Smooth muscle cell of the umbilical artery (primary cell): ENCODE data around the gene CLEC4F. TPM values are rescaled to one million over a fixed set of nuclear protein-coding genes. Genes with fewer than 3 reads are reported as not detected.

Experiments used
- total RNA-seq: library from RNA; depleted of rRNA; stranded (reverse); fragments of >200 nt; gene quantifications from 2 replicates; pipeline ENCODE4 v1.2.3, GENCODE V29; 2014

CLEC4F gene, protein sequence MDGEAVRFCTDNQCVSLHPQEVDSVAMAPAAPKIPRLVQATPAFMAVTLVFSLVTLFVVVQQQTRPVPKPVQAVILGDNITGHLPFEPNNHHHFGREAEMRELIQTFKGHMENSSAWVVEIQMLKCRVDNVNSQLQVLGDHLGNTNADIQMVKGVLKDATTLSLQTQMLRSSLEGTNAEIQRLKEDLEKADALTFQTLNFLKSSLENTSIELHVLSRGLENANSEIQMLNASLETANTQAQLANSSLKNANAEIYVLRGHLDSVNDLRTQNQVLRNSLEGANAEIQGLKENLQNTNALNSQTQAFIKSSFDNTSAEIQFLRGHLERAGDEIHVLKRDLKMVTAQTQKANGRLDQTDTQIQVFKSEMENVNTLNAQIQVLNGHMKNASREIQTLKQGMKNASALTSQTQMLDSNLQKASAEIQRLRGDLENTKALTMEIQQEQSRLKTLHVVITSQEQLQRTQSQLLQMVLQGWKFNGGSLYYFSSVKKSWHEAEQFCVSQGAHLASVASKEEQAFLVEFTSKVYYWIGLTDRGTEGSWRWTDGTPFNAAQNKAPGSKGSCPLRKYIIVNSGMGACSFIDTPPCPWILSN
- not detected in 2 replicates for total RNA-seq

DNA sequence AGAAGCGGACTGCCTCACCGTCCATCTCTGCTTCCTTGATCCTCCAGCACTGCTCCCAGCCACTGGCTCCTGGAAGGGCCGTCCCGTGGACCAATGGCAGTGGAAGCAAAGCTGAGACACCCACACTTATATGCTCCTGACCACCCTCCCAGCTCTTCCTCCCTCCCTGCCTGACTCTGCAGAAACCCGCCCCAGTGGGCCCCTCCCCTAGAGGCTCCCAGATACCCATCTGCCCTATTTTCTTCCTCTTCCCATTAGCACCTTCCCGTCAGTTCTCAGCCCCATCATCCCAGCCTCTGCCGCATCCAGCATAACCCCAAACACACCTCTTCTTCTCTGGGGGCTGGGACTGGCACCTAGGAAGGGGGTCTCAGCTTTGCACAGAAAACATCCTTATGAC, at the start of gene CLEC4F:
CLEC4F (minus strand) TSS at position 101 of the 400 bp plus-strand sequence; CDS start at position 25, 76 bp downstream.

DNA sequence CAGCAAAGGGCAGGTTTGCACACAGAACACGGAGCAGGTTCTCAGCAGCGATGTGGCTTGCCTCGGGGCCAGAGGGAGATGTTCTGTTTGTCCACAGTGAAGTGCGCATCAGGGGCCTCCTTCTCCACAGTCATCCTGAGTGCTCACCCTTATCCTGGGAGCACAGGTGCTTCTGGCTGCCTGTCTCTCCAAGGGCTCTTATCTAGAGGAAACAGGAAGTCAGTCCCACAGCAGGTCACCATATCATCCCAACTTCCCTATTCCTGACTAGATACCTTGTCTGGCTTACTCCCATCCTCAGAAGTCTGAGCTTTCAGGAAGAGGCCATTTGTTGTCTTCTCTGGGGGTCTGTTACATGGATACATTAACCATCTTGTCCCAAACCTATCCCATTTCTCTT, 15.2 kb upstream of the CLEC4F start, which contains the start of gene CD207:
CD207 (minus strand) TSS at position 174 of the 400 bp plus-strand sequence; CDS start at position 134, 40 bp downstream.

DNA sequence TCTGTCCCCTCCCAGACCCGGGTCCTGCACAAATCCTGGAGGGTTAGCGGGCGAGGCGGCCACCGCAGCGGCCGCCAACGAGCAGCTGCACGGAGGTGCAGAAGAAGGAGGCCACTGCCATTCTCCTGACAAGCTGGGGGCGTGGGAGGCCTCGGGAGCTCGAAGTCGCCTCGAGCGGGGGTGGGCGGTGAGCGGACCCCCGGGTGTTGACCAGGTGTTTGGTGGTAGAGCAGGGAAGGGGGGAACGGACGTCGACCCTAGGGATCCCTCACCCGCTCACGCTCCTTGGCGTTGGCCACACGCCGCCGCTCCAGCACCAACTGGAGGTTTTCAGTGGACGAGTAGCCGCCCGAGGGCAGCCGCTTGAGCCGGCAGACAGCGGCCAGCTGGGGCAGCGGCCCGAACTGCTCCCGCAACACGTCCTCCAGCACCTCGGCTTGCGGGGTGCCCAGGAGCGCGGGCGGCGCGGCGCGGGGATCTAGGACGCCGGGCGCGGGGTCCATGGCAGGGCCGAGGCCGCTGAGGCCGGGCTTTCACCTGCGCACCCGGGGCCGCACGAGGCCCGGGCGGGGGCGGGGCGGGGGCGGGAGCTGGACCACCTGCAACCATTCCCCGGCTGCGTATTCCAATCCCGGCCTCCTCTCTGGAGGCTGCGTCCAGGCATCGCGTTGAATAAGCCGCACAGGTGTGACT, 30.1 kb downstream of the CLEC4F start, which contains the start of gene FIGLA:
FIGLA (minus strand) TSS at position 508 of the 693 bp plus-strand sequence; CDS start at position 503, 5 bp downstream.

DNA sequence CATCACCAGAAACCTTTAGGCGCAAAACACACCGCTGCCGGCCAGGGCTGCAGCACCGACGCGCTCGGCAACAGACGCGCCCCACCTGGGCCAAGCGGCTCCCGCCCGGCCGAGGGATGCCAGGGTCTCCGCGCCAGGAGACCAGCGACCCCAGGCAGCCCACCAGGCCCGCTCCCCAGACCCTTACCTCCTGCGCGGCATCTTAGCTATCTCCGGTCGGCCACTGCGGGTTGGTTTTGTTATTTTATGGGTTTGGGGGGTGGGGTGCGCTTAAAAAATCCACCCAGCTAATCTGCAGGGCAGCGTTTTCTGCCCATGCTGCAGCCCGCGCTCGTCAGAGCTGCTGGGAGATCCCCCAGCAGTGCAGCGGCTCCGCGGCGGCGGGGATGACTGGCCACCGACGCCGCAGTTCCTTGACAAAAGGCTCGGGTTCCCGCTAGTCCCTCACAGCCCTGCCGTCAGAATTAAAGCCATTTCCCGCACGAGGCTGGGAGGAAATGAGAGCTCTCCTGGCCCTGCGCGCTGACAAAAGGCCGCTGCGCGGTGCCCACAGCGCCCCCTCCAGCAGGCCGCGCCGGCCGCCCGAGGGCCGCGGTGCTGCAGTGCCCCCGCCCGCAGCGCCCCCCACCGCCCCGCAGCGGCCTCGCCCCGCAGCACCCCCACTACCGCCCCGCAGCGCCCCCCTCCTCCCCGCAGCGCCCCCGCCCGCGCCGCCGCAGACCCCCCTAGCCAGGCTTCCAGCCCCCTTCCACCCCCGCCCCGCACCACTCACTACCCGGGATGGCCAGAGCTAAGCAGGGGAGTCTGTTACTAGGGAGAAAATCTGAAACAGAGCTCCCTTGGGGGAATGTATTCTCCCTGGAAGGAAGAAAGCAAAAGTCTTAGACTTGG, 52.5 kb downstream of the CLEC4F start, which contains the start of gene ADD2:
ADD2 (minus strand) TSS at position 502 of the 891 bp plus-strand sequence. CDS start 61,792 bp downstream, outside the sequence.

Other genes with a start within 250 kb of the CLEC4F start
- 0.28 TPM in 1 of 2 replicates, not detected in the other for gene ADD2, start 52.4 kb downstream of the CLEC4F start, total RNA-seq
- gene FIGLA, start 30.0 kb downstream of the CLEC4F start, total RNA-seq: not detected in 2 replicates
- not detected in 2 replicates for gene CD207, start 15.2 kb upstream of the CLEC4F start, total RNA-seq
- 0.74 and 1.2 TPM in 2 replicates for gene VAX2, start 80.0 kb upstream of the CLEC4F start, total RNA-seq
- 0.89 and 1.8 TPM in 2 replicates for gene ATP6V1B1, start 115.3 kb upstream of the CLEC4F start, total RNA-seq
- 1.5 and 1.8 TPM in 2 replicates for gene ANKRD53, start 158.0 kb upstream of the CLEC4F start, total RNA-seq
- 39.8 and 69.0 TPM in 2 replicates for gene TEX261, start 174.3 kb upstream of the CLEC4F start, total RNA-seq
- gene NAGK, start 248.0 kb upstream of the CLEC4F start, total RNA-seq: 57.3 and 61.8 TPM in 2 replicates